Neural progenitor cell (in vitro differentiated cells): ENCODE data around the gene PIGO. TPM values are rescaled to one million over a fixed set of nuclear protein-coding genes. Genes with fewer than 3 reads are reported as not detected.

Experiments used
- DNase-seq: peaks from one replicate; pipeline ENCODE4 v3.0.0-alpha.2; 2016; ENCODE audit warnings: low spot score
- H2AFZ ChIP-seq: fragments of 200-600 bp; sonication (generic); replicated peaks from 2 replicates; pipeline ENCODE4 v1.6.1; 2016; ENCODE audit warnings: antibody characterized with exemption
- H3F3A ChIP-seq: fragments of 200-600 bp; sonication (generic); 2 replicates; pipeline ENCODE4 v1.6.1; 2016; ENCODE audit warnings: antibody characterized with exemption, low read depth
- H3K27ac ChIP-seq: fragments of 200-600 bp; sonication (generic); 2 replicates; pipeline ENCODE4 v1.5.1; 2016; ENCODE audit warnings: mild to moderate bottlenecking
- H3K27me3 ChIP-seq: fragments of 200-600 bp; sonication (generic); 2 replicates; pipeline ENCODE4 v1.6.1; 2016; ENCODE audit warnings: mild to moderate bottlenecking, moderate library complexity
- H3K36me3 ChIP-seq: fragments of 200-600 bp; sonication (generic); 2 replicates; pipeline ENCODE4 v1.5.1; 2016
- H3K4me1 ChIP-seq: fragments of 200-600 bp; sonication (generic); 2 replicates; pipeline ENCODE4 v1.6.1; 2016; ENCODE audit warnings: mixed run types
- H3K4me2 ChIP-seq: fragments of 200-600 bp; sonication (generic); 2 replicates; pipeline ENCODE4 v1.6.1; 2016
- H3K4me3 ChIP-seq: fragments of 200-600 bp; sonication (generic); 2 replicates; pipeline ENCODE4 v1.5.1; 2016
- H3K79me2 ChIP-seq: fragments of 200-600 bp; sonication (generic); 2 replicates; pipeline ENCODE4 v1.6.1; 2016; ENCODE audit warnings: low read depth
- H3K9ac ChIP-seq: fragments of 200-600 bp; sonication (generic); 2 replicates; pipeline ENCODE4 v1.6.1; 2016
- H3K9me3 ChIP-seq: fragments of 200-600 bp; sonication (generic); 2 replicates; pipeline ENCODE4 v1.5.1; 2016; ENCODE audit warnings: low read depth
- H4K20me1 ChIP-seq: fragments of 200-600 bp; sonication (generic); 2 replicates; pipeline ENCODE4 v1.6.1; 2016; ENCODE audit warnings: low read depth
- H3K27ac Mint-ChIP-seq: 3 replicates; pipeline ENCODE4 v1.8.0; 2021; ENCODE audit warnings: mixed read lengths
- H3K27me3 Mint-ChIP-seq: 2 replicates; pipeline ENCODE4 v1.8.0; 2022; ENCODE audit warnings: low read depth, mild to moderate bottlenecking, inconsistent platforms, moderate library complexity, mixed read lengths; ENCODE audit not compliant: insufficient read depth
- H3K36me3 Mint-ChIP-seq: 3 replicates; pipeline ENCODE4 v1.8.0; 2021; ENCODE audit warnings: mixed read lengths
- H3K4me1 Mint-ChIP-seq: 3 replicates; pipeline ENCODE4 v1.8.0; 2021; ENCODE audit warnings: mixed read lengths
- H3K4me3 Mint-ChIP-seq: 3 replicates; pipeline ENCODE4 v1.8.0; 2021; ENCODE audit warnings: mild to moderate bottlenecking, moderate library complexity, mixed read lengths
- H3K9me3 Mint-ChIP-seq: 3 replicates; pipeline ENCODE4 v1.8.0; 2020; ENCODE audit warnings: mixed read lengths
- CTCF ChIP-seq: fragments of 200-600 bp; sonication (generic); IDR thresholded peaks from 2 replicates; pipeline ENCODE4 v1.5.1; 2017; ENCODE audit warnings: antibody characterized with exemption, mild to moderate bottlenecking
- EZH2 ChIP-seq: fragments of 200-600 bp; sonication (generic); IDR thresholded peaks from 2 replicates; pipeline ENCODE4 v1.6.1; 2017; ENCODE audit warnings: antibody characterized with exemption, mild to moderate bottlenecking, moderate library complexity
- EZH2phosphoT487 ChIP-seq: fragments of 200-600 bp; sonication (generic); IDR thresholded peaks from 2 replicates; pipeline ENCODE4 v1.6.1; 2017; ENCODE audit warnings: antibody characterized with exemption
- total RNA-seq: library from RNA; depleted of rRNA; stranded (reverse); fragments of >200 nt; gene quantifications from 2 replicates; pipeline ENCODE4 v1.2.3, GENCODE V29; 2015; ENCODE audit warnings: low replicate concordance

The PIGO gene
- 12.3 and 21.6 TPM in 2 replicates for total RNA-seq

- no peaks in the 10 kb centered on the region for H3K36me3 ChIP-seq
- peak within 1 kb of the TSS; percentile 83 for H2AFZ ChIP-seq
- peaks cover 8% of the 10 kb centered on the region for H3K79me2 ChIP-seq
- H3K27me3 Mint-ChIP-seq = no peaks in the 10 kb centered on the region
- H3K4me3 Mint-ChIP-seq = peak within 1 kb of the TSS; percentile 90
- H3K4me1 ChIP-seq = no peaks in the 10 kb centered on the region
- H3K9ac ChIP-seq = peak within 1 kb of the TSS; percentile 79
- H4K20me1 ChIP-seq = no peaks in the 10 kb centered on the region
- peak within 1 kb of the TSS; percentile 92 for H3K27ac Mint-ChIP-seq
- peaks cover 6% of the 10 kb centered on the region for H3F3A ChIP-seq
- H3K27ac ChIP-seq = peak within 1 kb of the TSS; percentile 88
- peak; percentile 93 for DNase-seq
- no peaks in the 10 kb centered on the region for H3K9me3 Mint-ChIP-seq
- no peaks in the 10 kb centered on the region for H3K9me3 ChIP-seq
- H3K4me1 Mint-ChIP-seq = peaks cover 16% of the 10 kb centered on the region
- TF ChIP-seq EZH2phosphoT487 (no peak), EZH2 (no peak), CTCF (peak; percentile 60)
- H3K27me3 ChIP-seq = no peaks in the 10 kb centered on the region
- peak within 1 kb of the TSS; percentile 80 for H3K4me2 ChIP-seq
- peaks cover 21% of the 10 kb centered on the region for H3K36me3 Mint-ChIP-seq
- H3K4me3 ChIP-seq = peak within 1 kb of the TSS; percentile 84
Observed at GRCh38 chr9:35096035-35096849, at the start of gene PIGO. PIGO (minus strand) TSS chr9:35096591; CDS start chr9:35095565, 1,026 bp downstream.

GRCh38 chr9:35142037-35142436 is 45.6 kb upstream of the PIGO start:
- no peak overlapping the region for H3K4me2 ChIP-seq
- H3K36me3 Mint-ChIP-seq = no peaks in the 10 kb centered on the region
- TF ChIP-seq EZH2phosphoT487 (no peak), EZH2 (no peak), CTCF (no peak)
- H3F3A ChIP-seq = no peaks in the 10 kb centered on the region
- no peaks in the 10 kb centered on the region for H3K36me3 ChIP-seq
- no peaks in the 10 kb centered on the region for H3K27me3 ChIP-seq
- H3K4me3 Mint-ChIP-seq = no peak overlapping the region
- peaks cover 35% of the 10 kb centered on the region for H3K9me3 Mint-ChIP-seq
- no peaks in the 10 kb centered on the region for H3K4me1 ChIP-seq
- no peaks in the 10 kb centered on the region for H3K4me1 Mint-ChIP-seq
- no peak overlapping the region for H3K27ac ChIP-seq
- DNase-seq = no peak
- peaks cover 6% of the 10 kb centered on the region for H3K27me3 Mint-ChIP-seq
- H3K79me2 ChIP-seq = no peaks in the 10 kb centered on the region
- H4K20me1 ChIP-seq = no peaks in the 10 kb centered on the region
- H3K27ac Mint-ChIP-seq = no peak overlapping the region
- peaks cover 12% of the 10 kb centered on the region for H3K9me3 ChIP-seq
- no peak overlapping the region for H3K4me3 ChIP-seq
- no peak overlapping the region for H2AFZ ChIP-seq
- H3K9ac ChIP-seq = no peak overlapping the region

- no peaks in the 10 kb centered on the region for H4K20me1 ChIP-seq
- H3K79me2 ChIP-seq = no peaks in the 10 kb centered on the region
- Mint-ChIP-seq H3K27ac (no peak overlapping the region), H3K27me3 (peaks cover 6% of the 10 kb centered on the region), H3K9me3 (peaks cover 31% of the 10 kb centered on the region), H3K4me1 (no peaks in the 10 kb centered on the region), H3K4me3 (no peak overlapping the region), H3K36me3 (no peaks in the 10 kb centered on the region)
- no peak overlapping the region for H3K27ac ChIP-seq
- TF ChIP-seq EZH2 (no peak), EZH2phosphoT487 (no peak), CTCF (no peak)
- no peak overlapping the region for H3K4me2 ChIP-seq
- no peak overlapping the region for H3K9ac ChIP-seq
- DNase-seq = no peak
- H3K9me3 ChIP-seq = peaks cover 12% of the 10 kb centered on the region
- no peak overlapping the region for H3K4me3 ChIP-seq
- no peaks in the 10 kb centered on the region for H3K4me1 ChIP-seq
- H3K27me3 ChIP-seq = no peaks in the 10 kb centered on the region
- no peak overlapping the region for H2AFZ ChIP-seq
- no peaks in the 10 kb centered on the region for H3K36me3 ChIP-seq
- H3F3A ChIP-seq = no peaks in the 10 kb centered on the region
Observed at GRCh38 chr9:35140093-35140492, 43.7 kb upstream of the PIGO start.
